NT2/D1 (cell line): ENCODE data around the gene DLG2.

Experiments
- DNase-seq: peaks from one replicate; pipeline ENCODE4 v3.0.0-alpha.2; 2011; ENCODE audit warnings: low read depth, low spot score
- H3K27me3 ChIP-seq: 2 replicates; pipeline ENCODE4 v1.6.0; 2011; ENCODE audit warnings: mild to moderate bottlenecking; ENCODE audit not compliant: insufficient read length, insufficient read depth
- H3K36me3 ChIP-seq: 2 replicates; pipeline ENCODE4 v1.6.1; 2011; ENCODE audit warnings: mild to moderate bottlenecking, low read length, mixed read lengths; ENCODE audit not compliant: insufficient read depth, insufficient read length
- H3K4me1 ChIP-seq: 2 replicates; pipeline ENCODE4 v1.5.1; 2011; ENCODE audit not compliant: insufficient read depth, insufficient read length
- H3K4me3 ChIP-seq: 2 replicates; pipeline ENCODE4 v1.5.1; 2011; ENCODE audit warnings: low read depth; ENCODE audit not compliant: insufficient read length
- H3K9ac ChIP-seq: 2 replicates; pipeline ENCODE4 v1.6.0; 2011; ENCODE audit warnings: low read depth; ENCODE audit not compliant: insufficient read length
- H3K9me3 ChIP-seq: 2 replicates; pipeline ENCODE4 v1.5.1; 2011; ENCODE audit warnings: mild to moderate bottlenecking, low read length; ENCODE audit not compliant: insufficient read depth
- SUZ12 ChIP-seq: IDR thresholded peaks from 2 replicates; pipeline ENCODE4 v1.6.1; 2011; ENCODE audit not compliant: insufficient read length, insufficient read depth; ENCODE audit errors: extremely low read depth
- YY1 ChIP-seq: IDR thresholded peaks from 2 replicates; pipeline ENCODE4 v1.6.1; 2011; ENCODE audit not compliant: insufficient read length, insufficient read depth
- ZNF274 ChIP-seq: IDR thresholded peaks from 2 replicates; pipeline ENCODE4 v1.6.1; 2011; ENCODE audit warnings: mild to moderate bottlenecking, low read depth, low read length

DLG2 gene

DNA sequence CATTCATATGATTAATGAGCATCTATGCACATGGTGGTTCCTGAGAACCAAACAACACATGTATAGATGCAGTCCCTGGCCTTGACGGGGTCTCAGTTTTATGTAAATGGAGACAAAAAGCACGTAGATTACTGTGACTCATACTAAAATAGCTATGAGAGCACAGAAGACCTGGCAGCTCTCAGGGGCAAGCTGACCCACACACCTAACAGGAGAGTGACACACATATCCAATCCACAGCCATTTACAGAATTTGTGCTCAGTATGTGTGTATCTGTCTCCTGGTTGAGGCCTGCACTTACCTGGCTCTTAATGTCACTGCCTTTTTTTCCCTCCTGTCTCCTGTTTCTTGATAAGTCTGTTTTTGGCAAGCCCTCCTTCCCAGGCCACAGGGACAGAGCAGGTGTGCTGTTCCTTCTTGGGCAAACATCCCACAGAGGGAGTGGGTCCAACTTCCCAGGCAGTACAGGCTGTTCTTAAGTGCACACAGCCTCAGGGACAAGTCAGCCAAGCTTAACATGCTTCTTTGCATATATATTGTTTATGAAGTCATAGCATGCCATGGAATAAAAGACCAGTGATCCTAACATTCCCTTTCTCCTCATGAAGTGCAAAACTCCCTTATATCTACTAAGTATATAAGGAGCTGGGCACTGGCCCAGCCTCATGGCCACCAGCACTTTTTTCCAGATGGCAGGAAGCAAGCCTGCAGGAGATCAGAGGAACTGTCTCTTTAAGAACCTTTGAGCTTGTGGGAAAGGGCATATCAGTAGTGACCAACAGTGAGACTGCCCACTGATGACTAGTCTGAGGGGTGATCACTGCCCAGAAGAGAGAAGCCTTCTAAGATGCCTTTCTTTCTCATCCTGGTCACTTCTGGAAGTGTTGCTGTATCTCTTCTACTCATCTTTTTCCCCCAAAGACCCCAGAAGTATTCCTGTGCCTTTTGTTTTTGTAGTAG, 2216.3 kb downstream of the DLG2 start:
- Histone ChIP-seq H3K4me3 (no peak overlapping the region), H3K27me3 (no peaks in the 10 kb centered on the region), H3K4me1 (no peaks in the 10 kb centered on the region), H3K36me3 (no peaks in the 10 kb centered on the region), H3K9ac (no peak overlapping the region), H3K9me3 (no peaks in the 10 kb centered on the region)
- DNase-seq, result no peak
- TF ChIP-seq ZNF274 (no peak), SUZ12 (no peak), YY1 (no peak)

DNA sequence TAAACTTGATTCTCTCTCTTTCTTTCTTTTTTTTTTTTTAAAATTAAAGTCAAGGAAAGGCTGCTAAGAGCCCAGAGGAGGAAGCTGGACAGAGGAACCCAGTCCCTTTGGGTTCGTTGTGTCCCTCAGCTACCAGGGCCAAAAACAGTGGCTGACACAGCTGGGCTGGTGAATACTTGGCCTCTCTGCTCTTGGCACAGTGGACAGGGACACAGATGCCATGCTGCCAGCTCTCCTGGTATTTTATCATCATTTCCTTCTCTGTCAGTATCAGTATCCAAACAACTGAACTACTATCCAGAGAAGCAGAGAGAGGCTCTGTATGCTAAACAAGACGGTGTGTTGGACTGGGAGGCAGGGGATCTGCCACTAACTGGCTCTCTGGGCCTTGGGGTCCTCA, 2217.3 kb downstream of the DLG2 start:
- DNase-seq, result no peak

DNA sequence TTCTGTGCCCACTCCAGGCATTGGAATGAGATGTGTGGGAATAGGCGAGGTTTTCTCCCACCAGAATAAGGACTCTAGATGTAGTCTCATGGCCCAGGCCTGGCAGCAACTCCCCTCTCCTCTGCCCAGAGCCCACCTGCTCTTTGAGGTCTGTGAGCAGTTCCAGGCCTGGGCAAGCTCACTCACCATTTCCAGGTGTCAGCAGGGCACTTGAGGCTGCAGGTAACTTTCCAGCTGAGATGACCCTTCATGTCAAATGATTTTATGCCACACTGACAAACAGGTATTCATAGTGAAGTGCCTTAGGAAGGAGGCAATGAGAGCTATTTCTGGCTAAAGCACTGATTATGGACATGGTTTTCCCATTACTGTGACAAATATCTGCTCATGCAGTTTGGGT, 2217.7 kb downstream of the DLG2 start:
- Histone ChIP-seq H3K4me1 (no peaks in the 10 kb centered on the region), H3K9me3 (no peaks in the 10 kb centered on the region), H3K27me3 (no peaks in the 10 kb centered on the region), H3K36me3 (no peaks in the 10 kb centered on the region), H3K4me3 (no peak overlapping the region), H3K9ac (no peak overlapping the region)
- no peak for DNase-seq
- TF ChIP-seq SUZ12, result no peak
- TF ChIP-seq ZNF274, result no peak
- TF ChIP-seq YY1, result no peak

More for the DNA sequence above, 2217.3 kb downstream of the DLG2 start:
- TF ChIP-seq YY1 (no peak), SUZ12 (no peak), ZNF274 (no peak)
- Histone ChIP-seq H3K4me1 (no peaks in the 10 kb centered on the region), H3K9me3 (no peaks in the 10 kb centered on the region), H3K4me3 (no peak overlapping the region), H3K9ac (no peak overlapping the region), H3K36me3 (no peaks in the 10 kb centered on the region), H3K27me3 (no peaks in the 10 kb centered on the region)

DNA sequence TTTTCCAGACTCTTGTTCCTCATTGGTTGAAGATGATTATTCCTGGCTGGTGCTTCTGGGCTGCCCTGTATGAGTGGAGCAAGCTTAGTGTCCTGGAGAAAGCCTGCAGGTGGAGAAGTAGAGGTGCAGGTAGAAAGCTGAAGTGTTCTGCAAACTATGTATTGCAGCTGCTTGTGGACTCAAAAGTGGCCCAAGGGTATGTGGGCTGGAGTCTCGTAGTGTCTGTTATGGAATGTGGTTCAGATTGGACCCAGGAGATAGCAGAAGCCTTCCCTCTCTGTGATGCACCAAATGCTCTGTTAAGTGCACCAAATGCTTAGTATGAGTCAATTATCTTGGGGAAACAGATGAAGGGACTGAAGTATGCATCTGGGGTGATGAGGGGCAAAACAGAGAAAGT, 2218.2 kb downstream of the DLG2 start:
- Histone ChIP-seq H3K4me1 (no peaks in the 10 kb centered on the region), H3K4me3 (no peak overlapping the region), H3K27me3 (no peaks in the 10 kb centered on the region), H3K36me3 (no peaks in the 10 kb centered on the region), H3K9me3 (no peaks in the 10 kb centered on the region), H3K9ac (no peak overlapping the region)
- DNase-seq, result no peak
- no peak for TF ChIP-seq SUZ12
- no peak for TF ChIP-seq ZNF274
- TF ChIP-seq YY1, result no peak
